GM21737 (cell line): ENCODE data around the gene FIBP.
A peak's percentile ranks its signal among the peaks of the same experiment; 100 is the strongest.

ENCODE experiments used
- ATAC-seq: cut with Tn5 transposase; IDR thresholded peaks from one replicate; pipeline ENCODE4 v1.9.1; 2021; ENCODE audit warnings: mild to moderate bottlenecking, moderate library complexity; ENCODE audit not compliant: unreplicated experiment

Gene FIBP

DNA sequence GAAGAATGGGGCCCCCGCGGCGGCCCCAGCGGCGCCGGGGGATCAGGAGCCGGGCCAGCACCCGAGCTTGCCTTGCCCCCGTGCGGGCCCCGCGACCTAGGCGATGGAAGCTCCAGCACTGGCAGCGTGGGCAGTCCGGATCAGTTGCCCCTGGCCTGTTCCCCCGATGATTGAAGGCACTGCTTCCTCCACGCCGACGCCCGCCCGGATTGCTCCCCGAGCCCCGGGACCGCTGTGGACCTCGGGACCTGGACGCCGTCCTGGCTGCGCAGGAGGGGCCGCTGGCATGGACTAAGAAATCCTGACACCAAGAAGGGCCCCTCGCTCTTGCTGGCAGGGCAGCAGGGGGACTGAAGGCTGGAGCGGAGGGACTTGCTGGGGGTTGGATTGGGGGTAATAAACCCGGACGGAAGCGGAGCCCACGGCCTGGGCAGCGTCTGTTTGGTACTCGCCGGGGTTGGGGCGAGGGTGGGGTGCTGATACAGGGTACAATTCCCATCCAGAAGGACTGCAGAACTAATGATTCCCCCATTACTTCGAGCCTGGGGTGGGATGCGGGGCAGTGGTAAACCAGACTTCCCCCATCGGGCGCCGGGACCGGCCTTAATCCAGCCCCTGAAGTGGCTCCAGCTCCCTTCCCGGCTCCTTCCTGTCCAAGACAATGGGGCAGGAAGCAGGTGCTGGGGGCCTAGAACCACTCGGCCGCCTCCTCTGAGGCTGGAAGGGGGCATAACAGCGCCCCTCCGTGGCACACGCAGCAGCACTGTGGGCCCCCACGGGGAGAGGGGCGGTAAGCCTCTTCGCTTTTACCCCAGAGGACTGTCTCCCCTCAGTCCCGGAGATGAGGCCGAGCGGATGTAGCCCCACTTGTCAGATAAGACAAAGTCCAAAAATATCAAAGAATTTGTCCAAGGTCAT, 3.2 kb upstream of the FIBP start:
- no peak for ATAC-seq

DNA sequence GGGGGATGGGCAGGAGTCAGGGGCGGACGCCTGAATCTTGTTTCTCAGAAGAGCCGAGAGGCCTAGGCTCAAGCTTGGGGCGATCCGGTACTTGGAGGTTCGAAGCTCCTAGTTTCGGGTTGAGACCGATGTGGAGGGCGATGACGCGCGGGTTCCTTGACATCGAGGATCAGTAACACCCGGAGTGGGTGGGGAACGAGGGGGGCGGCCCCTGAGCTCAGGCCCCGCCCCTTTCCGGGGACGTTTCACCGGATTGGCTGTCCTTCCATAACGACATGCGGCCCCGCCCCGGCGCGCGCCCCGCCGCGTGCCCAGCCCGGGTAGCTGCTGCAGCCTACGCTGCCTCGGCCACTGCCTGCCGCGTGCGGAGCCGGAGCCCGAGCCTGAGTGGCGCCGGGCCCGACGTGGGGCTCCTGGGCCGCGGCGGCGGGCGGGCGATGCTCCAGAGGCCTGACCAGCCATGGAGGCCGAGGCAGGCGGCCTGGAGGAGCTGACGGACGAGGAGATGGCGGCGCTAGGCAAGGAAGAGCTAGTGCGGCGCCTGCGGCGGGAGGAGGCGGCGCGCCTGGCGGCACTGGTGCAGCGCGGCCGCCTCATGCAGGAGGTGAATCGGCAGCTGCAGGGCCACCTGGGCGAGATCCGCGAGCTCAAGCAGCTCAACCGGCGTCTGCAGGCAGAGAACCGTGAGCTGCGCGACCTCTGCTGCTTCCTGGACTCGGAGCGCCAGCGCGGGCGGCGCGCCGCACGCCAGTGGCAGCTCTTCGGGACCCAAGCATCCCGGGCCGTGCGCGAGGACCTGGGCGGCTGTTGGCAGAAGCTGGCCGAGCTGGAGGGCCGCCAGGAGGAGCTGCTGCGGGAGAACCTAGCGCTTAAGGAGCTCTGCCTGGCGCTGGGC, 2.3 kb upstream of the FIBP start, which contains the start of gene CCDC85B:
Gene CCDC85B, plus strand, starts transcription at position 350 of the 895 bp plus-strand sequence. Its CDS starts 111 bp downstream, at position 461.
- ATAC-seq = peak; percentile 56

DNA sequence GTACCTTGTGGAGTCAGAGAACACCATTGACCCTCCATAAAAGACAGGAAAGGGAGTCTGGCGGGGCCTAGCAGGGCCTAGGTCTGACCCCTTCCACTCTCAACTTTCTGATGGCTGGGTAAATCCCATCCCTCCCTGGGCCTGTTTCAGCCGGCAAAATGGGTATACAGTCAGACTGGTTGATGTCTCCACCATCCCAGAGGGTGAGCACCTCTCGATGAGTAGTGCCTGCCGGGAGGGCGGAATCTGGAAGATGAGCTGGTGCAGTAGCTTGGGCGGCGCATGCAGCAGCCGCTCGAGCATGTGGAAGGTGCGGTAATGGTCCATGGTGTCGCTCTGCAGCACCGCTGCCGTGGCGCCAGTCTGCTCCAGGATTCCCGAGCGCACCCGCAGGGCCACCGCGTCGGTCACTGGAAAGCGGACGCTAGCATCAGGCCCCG, 528 bp downstream of the FIBP start:
- no peak for ATAC-seq

DNA sequence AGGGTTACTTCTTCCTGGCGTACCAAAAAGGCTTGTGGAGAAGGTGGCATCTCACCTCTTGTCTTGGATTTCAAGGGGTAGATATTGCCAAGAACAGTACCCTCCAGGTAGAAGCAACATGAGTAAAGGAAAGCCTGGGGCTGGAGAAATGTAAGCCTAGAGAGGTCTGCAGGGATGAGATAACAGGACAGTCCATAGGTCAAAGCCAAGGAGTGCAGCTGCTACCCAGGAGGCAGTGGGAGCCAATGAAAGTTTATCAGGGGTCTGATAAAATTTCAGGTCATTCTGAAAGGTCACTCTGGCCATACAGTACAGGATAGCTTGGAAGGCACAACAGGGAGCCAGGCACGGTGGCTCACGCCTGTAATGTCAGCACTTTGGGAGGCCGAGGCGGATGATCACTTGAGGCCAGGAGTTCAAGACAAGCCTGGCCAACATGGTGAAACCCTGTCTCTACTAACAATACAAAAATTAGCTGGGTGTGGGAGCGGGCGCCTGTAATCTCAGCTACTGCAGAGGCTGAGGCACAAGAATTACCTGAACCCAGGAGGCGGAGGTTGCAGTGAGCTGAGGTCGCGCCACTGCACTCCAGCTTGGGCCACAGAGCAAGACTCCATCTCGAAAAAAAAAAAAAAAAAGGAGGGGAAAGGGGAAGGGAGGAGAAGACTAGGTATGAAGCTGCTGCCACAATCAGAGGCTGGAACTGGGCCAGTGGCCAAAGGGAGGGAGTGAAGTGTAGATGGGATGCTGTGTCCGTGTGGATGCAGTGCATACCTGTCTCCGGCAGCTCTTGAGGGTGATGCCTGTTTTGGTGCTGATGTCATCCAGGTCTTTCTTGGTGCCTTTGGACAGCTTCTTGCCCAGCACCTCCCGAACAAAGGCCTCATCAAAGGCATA, 1.2 kb downstream of the FIBP start:
- no peak for ATAC-seq

DNA sequence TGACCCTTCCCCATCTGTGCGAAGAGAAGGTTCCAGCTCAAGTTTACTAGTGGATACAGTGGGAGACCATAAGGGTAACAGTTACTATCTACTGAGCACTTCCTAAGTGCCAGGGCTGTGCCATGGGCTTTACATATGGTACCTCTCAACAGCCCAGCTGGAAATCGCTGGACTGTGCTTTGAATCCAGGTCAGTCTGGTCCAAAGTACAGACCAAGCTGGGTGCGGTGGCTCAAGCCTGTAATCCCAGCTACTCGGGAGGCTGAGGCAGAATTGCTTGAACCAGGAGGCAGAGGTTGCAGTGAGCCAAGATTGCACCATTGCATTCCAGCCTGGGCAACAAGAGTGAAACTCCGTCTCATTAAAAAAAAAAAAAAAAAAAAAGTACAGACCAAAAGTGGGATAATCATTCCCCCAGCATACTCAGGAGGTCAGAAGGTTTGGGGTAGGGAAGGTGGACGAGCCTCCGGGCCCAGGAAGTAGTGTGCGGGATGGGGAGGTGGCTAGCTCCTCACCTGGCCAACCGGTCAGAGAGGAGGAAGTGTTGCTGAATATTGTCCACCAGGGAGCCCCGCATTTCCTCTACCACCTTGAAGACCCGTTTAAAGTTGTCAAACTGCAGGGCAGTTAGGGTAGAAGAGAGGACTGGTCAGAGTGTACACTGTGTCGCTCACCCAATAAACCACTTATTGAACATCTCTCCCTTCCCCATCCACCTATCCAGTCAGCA, 2.3 kb downstream of the FIBP start:
- ATAC-seq = no peak

DNA sequence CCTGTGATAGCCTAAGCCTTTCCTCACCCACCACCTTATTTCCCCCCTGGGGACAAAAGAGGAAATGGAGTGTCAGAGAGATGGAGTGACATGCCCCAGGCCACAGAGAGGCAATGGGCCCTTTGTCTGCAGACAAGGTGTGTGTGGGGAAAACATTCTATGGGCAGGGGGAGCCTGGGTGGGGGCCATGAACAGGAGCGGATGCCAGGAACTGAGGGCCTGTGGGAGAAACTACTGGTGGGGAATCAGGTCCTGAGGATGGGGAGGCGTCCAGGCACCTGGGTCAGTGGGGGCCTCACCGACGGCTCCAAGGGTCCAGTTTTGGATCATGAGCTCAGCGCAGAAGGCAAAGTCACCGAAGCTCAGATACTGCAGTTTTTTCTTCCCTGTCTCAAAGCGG, 3.0 kb downstream of the FIBP start:
- no peak for ATAC-seq

DNA sequence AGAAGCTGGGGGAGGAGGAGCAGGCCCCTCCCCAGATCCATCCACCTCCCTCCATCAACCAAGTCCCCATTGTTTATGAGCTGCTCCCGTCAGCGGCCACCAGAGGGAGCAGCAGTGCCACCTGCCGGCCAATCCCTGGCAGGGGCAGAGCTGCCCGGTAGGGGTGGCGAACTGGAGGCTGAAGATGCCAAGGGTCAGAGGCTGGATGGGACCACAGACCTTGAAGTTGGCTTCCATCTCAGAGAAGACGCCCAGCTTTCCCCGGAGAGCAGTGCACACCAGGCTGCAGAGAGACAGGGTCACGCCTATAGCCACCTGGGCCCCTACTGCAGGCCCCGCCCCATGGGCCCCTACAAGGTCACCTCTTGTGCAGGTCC, 3.6 kb downstream of the FIBP start:
- ATAC-seq = no peak

DNA sequence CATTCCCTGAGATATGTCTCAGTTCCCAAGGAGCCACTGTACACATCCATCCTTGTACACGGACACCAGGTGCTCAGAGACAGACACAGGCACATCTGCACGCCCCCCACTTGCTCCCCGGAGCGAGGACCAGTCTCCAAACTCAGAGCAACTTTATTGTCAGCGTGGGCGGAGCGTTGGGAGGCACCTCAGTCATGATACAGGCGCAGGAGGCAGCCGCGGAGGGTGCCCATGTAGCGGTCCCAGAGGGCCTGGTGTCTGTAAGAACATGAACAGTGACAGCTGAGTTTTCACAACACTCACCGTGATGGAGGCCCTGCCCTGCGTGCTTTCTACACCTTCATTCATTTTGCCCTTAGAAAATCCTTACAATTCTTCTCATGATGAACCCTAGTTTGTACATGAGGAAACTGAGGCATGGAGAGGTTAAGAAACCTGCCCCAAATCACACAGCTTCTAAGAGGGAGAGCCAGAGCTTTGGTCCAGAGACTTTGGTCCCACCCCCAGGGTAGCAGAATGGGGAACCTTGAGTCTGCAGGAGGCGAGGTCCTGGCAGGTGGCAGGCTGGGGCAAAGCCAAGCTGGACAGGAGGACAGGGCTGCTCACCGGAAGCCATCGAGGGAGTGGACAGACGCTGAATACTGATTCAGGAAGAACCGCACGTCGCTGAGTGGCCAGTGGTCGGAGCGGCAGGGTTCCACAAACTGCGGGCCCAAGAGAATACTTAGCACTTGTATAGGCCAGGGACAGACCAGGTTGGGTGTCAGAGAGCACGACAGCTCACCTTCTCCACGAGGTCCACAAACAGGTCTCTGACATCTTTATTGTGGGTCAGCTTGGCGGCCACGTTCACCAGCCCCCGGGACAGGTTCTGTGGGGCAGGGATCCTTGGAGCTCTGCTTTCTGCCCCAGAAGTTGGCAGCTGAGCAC, 4.2 kb downstream of the FIBP start:
- no peak for ATAC-seq

DNA sequence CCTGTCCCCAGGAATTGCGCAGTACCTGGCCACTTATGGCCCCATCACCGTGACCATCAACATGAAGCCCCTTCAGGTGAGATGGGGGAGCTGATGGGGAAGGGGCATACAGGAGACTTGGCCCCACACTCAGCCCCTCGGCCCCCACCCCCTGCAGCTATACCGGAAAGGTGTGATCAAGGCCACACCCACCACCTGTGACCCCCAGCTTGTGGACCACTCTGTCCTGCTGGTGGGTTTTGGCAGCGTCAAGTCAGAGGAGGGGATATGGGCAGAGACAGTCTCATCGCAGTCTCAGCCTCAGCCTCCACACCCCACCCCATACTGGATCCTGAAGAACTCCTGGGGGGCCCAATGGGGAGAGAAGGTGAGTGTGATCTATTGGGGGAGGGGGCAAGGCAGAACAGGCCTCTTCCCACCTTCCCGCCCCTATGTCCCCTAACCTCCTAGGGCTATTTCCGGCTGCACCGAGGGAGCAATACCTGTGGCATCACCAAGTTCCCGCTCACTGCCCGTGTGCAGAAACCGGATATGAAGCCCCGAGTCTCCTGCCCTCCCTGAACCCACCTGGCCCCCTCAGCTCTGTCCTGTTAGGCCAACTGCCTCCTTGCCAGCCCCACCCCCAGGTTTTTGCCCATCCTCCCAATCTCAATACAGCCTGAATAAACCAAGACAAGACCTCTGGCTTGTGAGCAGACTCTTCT, 5.1 kb downstream of the FIBP start:
- no peak for ATAC-seq

DNA sequence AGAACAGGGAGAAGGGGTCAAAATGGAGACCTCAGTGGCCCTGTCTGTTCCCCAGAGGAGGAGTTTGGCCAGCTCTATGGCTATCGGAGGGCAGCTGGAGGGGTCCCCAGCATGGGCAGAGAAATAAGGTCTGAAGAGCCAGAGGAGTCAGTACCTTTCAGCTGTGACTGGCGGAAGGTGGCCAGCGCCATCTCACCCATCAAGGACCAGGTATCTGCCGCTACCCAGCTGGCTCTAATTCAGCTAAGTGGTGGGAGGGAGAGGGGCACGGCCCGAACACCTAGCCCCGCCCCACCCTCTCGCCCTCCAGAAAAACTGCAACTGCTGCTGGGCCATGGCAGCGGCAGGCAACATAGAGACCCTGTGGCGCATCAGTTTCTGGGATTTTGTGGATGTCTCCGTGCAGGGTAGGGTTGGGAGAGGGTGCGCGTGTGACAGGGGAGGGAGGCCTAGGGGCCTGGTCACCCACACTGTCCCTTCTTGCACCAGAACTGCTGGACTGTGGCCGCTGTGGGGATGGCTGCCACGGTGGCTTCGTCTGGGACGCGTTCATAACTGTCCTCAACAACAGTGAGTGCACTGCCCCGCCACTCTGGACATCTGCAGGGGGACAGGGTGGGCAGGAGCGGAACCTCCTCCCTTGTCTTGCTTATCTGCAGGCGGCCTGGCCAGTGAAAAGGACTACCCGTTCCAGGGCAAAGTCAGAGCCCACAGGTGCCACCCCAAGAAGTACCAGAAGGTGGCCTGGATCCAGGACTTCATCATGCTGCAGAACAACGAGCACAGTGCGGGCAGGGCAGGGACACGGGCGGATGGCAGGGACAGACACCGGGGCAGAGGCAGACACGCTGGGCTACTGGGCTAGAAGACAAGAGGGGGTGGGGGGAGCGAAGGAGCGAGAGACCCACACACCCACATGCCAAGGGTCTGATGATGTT, 5.9 kb downstream of the FIBP start:
- no peak for ATAC-seq

DNA sequence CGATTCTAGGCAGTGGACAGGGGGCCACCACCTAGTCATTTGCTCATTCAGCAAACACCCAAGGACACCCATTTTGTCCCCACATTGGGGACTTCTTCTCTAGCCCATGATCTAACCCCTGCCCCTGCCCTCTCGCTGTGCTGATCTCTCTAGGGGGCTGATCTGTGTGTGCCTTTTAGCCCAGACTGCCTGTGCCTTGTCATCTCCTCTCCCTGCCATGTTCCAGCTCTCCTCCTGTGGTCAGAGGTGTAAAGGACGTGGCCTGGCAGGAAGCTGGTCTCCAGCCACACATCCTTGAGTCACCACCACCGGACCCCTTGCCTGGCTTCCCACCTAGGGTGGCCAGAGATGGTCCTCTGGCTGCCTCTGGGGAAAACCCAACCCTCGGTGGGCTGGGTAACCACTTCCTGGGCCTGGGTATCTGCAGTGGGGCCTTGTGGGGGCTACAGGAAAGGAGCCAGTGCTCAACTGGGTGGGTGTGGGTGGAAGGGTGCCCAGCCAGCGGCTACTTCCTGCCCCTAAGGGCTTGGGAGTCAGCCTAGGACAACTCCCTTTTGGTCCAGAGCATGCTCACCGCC, 7.3 kb downstream of the FIBP start:
- ATAC-seq = no peak

DNA sequence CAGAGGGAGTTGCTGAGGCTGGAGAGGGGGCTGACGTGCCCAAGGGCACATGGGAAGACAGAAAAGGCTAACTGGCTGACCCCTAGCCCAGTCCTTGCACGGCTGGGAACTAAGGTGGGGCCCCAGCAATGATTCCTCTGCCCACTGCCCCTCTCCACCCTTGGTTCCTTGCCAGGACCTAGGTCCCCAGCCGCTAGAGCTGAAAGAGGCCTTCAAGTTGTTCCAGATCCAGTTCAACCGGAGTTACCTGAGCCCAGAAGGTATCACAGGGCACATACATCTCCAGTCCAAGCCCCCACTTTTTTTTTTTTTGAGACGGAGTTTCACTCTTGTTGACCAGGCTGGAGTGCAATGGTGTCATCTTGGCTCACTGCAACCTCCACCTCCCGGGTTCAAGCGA, 8.2 kb downstream of the FIBP start:
- ATAC-seq = no peak

DNA sequence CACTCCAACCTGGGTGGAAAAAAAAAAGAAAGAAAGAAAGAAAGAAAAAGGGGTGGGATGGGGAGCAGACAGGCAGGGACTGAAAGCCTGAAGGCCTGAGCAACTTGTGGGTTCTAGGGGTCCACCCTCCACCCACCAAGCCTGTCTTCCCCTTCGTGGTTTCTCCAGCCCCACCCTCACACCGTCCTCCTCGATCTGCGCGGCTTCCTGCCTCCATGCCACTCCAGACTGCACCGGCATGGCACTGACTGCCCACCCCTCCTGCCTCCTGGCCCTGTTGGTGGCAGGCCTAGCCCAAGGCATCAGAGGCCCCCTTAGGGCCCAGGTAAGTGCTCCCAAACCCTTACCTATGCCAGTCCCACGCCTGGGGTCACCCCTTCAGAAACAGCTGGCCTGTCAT, 8.7 kb downstream of the FIBP start, which contains the start of gene CTSW:
Gene CTSW, plus strand, starts transcription at position 221 of the 400 bp plus-strand sequence. Its CDS starts 18 bp downstream, at position 239.
- no peak for ATAC-seq

DNA sequence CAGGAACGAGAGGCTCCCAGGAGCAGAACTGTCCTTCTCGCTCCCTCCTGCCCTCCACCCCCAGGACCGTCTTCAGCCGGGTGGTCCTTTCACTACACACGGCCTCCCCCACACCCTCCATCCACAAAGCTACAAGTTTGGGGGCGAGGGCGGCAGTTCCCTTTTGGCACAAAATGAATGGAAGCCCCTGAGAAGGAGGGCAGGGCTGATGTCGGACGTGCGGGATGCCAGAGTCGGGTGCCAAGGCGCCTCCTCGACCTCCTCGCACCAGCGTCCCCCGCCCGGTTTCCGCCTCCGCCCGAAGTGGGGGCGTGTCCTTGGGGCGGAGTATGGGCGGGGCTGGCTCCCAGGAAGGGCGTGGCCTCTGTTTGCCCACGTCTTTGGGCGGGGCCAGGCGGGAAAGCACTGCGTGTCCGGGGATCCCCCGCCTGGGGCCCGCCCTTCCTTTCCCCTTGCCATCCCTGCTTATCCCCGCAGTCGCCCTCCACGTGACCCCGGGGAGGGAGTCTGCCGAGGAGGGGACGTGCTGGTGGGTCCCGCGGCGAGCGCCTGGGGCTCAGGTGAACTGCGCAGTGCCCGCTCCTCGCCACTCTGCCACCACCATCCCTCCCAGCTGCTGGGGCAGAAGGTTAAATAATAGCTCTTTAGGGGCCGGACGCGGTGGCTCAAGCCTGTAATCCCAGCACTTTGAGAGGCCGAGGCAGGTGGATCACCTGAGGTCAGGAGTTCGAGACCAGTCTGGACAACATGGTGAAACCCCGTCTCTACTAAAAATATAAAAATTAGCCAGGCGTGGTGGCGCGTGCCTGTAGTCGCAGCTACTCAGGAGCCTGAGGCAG, 14.7 kb downstream of the FIBP start:
- peak; percentile 69 for ATAC-seq

DNA sequence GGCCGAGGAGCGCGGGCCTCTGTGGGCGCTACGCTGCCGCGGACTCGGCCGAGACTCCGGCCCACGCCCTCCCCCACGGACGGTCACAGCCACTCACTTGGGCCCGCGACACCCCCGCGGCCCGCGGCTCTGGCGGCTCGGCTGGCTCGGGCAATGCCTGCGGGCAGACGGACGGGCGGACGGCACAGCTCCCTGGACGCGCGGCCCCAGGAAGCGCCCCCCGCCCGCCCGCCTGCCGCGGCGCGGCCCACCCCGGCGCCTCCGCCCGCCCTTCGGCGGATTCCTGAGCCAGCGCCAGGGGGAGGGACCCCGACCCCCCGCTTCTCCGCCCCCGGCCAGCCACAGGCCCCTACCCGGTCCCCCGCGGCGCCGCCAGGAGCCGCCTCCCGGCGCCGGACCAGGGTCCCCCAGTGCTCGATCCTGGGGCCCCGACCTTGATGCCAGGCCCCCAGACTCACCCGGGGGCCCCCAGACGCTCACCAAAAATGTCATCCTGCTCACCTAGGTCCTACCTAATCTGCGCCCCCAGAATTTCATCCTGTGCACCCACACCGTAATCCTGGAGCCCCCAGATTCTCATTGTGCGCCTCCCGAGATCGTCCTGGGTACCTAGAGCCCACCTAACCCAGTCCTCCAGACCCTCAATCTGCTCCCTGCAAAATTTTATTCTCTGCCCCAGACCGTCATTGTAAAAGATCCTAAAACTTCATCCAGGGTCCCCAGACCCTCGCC, 15.5 kb downstream of the FIBP start, which contains the start of gene EFEMP2:
Gene EFEMP2, minus strand, starts transcription at position 215 of the 732 bp plus-strand sequence. CDS start 446 bp downstream, outside the sequence.
- no peak for ATAC-seq
